Endothelial cell (in vitro differentiated cells): Measurements from ENCODE around the gene PGF. TPM values are rescaled to one million over a fixed set of nuclear protein-coding genes. Genes with fewer than 3 reads are reported as not detected.
"Not testable (repeated sequence)": the region's sequence is repeated elsewhere in the genome, so short reads cannot be mapped to it uniquely, and the experiment has no call there.

ENCODE experiments used
- DNase-seq: peaks from one replicate; pipeline ENCODE4 v3.0.0; 2021; ENCODE audit warnings: low spot score
- H3K27ac Mint-ChIP-seq: one replicate; pipeline ENCODE4 v1.8.0; 2021; ENCODE audit warnings: mixed read lengths, inconsistent platforms; ENCODE audit not compliant: unreplicated experiment
- H3K27me3 Mint-ChIP-seq: one replicate; pipeline ENCODE4 v1.8.0; 2021; ENCODE audit warnings: mild to moderate bottlenecking, moderate library complexity, mixed read lengths, inconsistent platforms; ENCODE audit not compliant: unreplicated experiment
- H3K36me3 Mint-ChIP-seq: one replicate; pipeline ENCODE4 v1.8.0; 2021; ENCODE audit warnings: mild to moderate bottlenecking, low read depth, mixed read lengths, inconsistent platforms; ENCODE audit not compliant: unreplicated experiment
- H3K4me1 Mint-ChIP-seq: one replicate; pipeline ENCODE4 v1.8.0; 2021; ENCODE audit warnings: mild to moderate bottlenecking, mixed read lengths, inconsistent platforms; ENCODE audit not compliant: unreplicated experiment
- H3K4me3 Mint-ChIP-seq: one replicate; pipeline ENCODE4 v1.8.0; 2021; ENCODE audit warnings: mild to moderate bottlenecking, mixed read lengths, inconsistent platforms; ENCODE audit not compliant: unreplicated experiment
- H3K9me3 Mint-ChIP-seq: one replicate; pipeline ENCODE4 v1.8.0; 2021; ENCODE audit warnings: mixed read lengths, inconsistent platforms; ENCODE audit not compliant: unreplicated experiment
- total RNA-seq: library from RNA; stranded (reverse); fragmentation: NEBNext Ultra II Directional; extraction: Animal tissue kit (Norgen Biotek cat#: 25700); gene quantifications from one replicate; pipeline ENCODE4 v1.2.1, GENCODE V29; 2021; ENCODE audit not compliant: unreplicated experiment
- TF ChIP-seq, protein P1 (sequence below): fragments of 200-600 bp; sonication (generic); IDR thresholded peaks from one replicate; pipeline ENCODE4 v1.5.0; 2021; ENCODE audit warnings: antibody characterized with exemption; ENCODE audit not compliant: unreplicated experiment

The PGF gene
- total RNA-seq, 1 donor from 2014 or later: 6.5 TPM

DNA sequence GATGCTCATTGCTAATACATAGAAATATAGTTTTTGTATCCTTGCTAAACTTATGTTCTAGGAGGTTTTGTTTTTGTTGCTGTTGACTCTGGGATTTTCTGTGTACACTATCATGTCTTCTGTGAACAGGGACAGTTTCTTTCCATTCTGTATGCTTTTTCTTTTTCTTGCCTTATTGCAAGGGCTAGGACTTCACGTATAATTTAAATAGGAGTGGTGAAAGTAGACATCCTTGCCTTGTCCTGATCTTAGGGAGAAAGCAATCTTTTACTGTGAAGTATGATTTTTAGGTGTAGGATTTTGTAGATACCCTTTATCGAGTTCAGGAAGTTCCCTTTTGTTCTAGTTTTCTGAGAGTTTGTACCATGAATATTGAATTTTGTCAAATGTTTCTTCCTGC, 45.9 kb upstream of the PGF start:
- H3K4me1 Mint-ChIP-seq: peaks cover 20% of the 10 kb centered on the region
- peaks cover 3% of the 10 kb centered on the region for H3K27me3 Mint-ChIP-seq
- H3K36me3 Mint-ChIP-seq: peaks cover 3% of the 10 kb centered on the region

DNA sequence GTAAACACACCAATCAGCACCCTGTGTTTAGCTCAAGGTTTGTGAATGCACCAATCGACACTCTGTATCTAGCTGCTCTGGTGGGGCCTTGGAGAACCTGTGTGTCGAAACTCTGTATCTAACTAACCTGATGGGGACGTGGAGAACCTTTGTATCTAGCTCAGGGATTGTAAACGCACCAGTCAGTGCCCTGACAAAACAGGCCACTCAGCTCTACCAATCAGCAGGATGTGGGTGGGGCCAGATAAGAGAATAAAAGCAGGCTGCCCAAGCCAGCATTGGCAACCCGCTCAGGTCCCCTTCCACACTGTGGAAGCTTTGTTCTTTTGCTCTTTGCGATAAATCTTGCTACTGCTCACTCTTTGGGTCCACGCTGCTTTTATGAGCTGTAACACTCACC, 40.4 kb upstream of the PGF start:
- H3K4me1 Mint-ChIP-seq, H3K4me3 Mint-ChIP-seq, H3K27ac Mint-ChIP-seq, H3K9me3 Mint-ChIP-seq, H3K36me3 Mint-ChIP-seq, H3K27me3 Mint-ChIP-seq, DNase-seq: not testable (repeated sequence)

More for the DNA sequence above, 45.9 kb upstream of the PGF start:
- no peak overlapping the region for H3K27ac Mint-ChIP-seq
- DNase-seq: no peak
- TF ChIP-seq, protein P1, sequence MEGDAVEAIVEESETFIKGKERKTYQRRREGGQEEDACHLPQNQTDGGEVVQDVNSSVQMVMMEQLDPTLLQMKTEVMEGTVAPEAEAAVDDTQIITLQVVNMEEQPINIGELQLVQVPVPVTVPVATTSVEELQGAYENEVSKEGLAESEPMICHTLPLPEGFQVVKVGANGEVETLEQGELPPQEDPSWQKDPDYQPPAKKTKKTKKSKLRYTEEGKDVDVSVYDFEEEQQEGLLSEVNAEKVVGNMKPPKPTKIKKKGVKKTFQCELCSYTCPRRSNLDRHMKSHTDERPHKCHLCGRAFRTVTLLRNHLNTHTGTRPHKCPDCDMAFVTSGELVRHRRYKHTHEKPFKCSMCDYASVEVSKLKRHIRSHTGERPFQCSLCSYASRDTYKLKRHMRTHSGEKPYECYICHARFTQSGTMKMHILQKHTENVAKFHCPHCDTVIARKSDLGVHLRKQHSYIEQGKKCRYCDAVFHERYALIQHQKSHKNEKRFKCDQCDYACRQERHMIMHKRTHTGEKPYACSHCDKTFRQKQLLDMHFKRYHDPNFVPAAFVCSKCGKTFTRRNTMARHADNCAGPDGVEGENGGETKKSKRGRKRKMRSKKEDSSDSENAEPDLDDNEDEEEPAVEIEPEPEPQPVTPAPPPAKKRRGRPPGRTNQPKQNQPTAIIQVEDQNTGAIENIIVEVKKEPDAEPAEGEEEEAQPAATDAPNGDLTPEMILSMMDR: no peak
- no peaks in the 10 kb centered on the region for H3K9me3 Mint-ChIP-seq
- no peak overlapping the region for H3K4me3 Mint-ChIP-seq

DNA sequence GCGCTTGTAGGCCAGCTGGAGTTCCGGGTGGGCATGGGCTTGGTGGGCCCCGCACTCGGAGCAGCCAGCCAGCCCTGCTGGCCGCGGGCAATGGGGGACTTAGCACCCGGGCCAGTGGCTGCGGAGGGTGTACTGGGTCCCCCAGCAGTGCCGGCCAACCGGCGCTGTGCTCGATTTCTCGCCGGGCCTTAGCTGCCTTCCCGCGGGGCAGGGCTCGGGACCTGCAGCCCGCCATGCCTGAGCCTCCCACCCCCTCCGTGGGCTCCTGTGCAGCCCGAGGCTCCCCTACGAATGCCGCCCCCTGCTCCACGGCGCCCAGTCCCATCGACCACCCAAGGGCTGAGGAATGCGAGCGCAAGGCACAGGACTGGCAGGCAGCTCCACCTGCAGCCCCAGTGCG, 38.8 kb upstream of the PGF start:
- not testable (repeated sequence) for H3K9me3 Mint-ChIP-seq, H3K36me3 Mint-ChIP-seq, H3K4me3 Mint-ChIP-seq, H3K27me3 Mint-ChIP-seq, H3K4me1 Mint-ChIP-seq, DNase-seq, H3K27ac Mint-ChIP-seq

DNA sequence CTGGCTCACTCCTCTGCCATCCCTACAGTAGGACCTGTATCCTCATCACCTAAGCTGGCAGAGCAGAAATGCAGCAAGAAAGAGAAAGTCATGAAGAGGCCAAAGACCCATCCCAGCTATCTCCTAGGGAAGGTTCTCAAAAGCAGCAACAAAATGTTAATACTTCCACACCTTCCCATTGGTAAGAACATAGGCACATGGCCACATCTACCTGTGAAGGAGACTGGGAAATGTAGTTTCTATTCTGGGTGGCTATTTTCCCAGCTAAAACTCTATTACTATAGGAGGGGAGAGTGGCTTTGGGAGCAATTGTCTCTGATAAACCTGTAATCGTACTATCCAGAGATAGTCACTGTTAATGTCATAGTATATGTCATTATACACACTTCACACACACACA, 33.6 kb upstream of the PGF start:
- Mint-ChIP-seq H3K4me1 (peaks cover 20% of the 10 kb centered on the region), H3K4me3 (no peak overlapping the region), H3K27me3 (peaks cover 7% of the 10 kb centered on the region), H3K36me3 (no peaks in the 10 kb centered on the region), H3K9me3 (no peaks in the 10 kb centered on the region), H3K27ac (peak overlapping the region; percentile 97)
- no peak for DNase-seq
- TF ChIP-seq, protein P1: no peak

DNA sequence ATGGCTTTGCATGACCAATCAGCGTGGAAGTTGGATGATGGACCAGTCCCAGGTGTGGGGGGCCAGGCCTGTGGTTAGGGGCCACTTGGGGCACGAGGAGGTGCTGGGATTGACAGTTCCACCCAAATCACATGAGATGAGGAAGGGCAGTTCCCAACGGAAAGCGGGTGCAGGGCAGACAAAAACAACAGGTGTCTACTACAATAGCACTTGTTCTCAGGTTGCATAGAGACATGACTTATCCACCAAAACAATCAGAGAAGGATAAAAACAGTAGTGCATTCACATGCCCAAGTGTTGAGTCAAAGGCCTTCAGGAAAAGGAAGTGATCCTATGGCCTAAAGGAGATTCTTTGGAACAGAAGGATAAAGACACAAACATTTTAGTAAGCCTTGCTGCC, 32.7 kb upstream of the PGF start:
- H3K27me3 Mint-ChIP-seq: peaks cover 10% of the 10 kb centered on the region
- no peak for DNase-seq
- peaks cover 22% of the 10 kb centered on the region for H3K4me1 Mint-ChIP-seq
- peak overlapping the region; percentile 97 for H3K27ac Mint-ChIP-seq
- TF ChIP-seq, protein P1: no peak
- no peaks in the 10 kb centered on the region for H3K9me3 Mint-ChIP-seq
- peak overlapping the region; percentile 16 for H3K4me3 Mint-ChIP-seq
- H3K36me3 Mint-ChIP-seq: no peaks in the 10 kb centered on the region

DNA sequence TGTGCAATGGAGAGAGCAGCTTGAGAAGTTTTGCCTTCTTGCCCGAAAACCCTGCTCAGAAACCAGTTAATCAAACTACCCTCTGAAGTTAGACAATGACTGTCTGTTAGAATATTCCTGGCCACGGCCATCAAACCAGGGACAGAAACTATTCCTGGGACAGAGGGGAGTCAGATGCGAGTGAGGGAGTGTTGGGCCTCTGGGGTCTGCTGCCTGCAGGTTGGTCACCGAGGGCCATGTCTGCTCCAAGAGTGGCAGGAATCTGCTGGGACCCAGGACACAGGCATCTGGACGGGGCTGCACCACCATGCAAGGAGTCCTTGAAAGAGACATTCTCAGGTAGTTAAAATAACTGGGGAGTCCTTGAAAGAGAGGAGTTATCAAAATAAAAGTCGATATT, 30.4 kb upstream of the PGF start:
- no peak overlapping the region for H3K27ac Mint-ChIP-seq
- TF ChIP-seq, protein P1: no peak
- peaks cover 33% of the 10 kb centered on the region for H3K4me1 Mint-ChIP-seq
- no peak for DNase-seq
- peaks cover 12% of the 10 kb centered on the region for H3K27me3 Mint-ChIP-seq
- no peak overlapping the region for H3K4me3 Mint-ChIP-seq
- no peaks in the 10 kb centered on the region for H3K36me3 Mint-ChIP-seq
- H3K9me3 Mint-ChIP-seq: no peaks in the 10 kb centered on the region
